ENCODE measurements around the gene TMPRSS3. TPM values are rescaled to one million over a fixed set of nuclear protein-coding genes. Genes with fewer than 3 reads are reported as not detected.

Gene TMPRSS3
- total RNA-seq, 4 donors from 2014 or later: 0.34 to 1.6 (median 1.0) TPM; not detected in 1

DNA sequence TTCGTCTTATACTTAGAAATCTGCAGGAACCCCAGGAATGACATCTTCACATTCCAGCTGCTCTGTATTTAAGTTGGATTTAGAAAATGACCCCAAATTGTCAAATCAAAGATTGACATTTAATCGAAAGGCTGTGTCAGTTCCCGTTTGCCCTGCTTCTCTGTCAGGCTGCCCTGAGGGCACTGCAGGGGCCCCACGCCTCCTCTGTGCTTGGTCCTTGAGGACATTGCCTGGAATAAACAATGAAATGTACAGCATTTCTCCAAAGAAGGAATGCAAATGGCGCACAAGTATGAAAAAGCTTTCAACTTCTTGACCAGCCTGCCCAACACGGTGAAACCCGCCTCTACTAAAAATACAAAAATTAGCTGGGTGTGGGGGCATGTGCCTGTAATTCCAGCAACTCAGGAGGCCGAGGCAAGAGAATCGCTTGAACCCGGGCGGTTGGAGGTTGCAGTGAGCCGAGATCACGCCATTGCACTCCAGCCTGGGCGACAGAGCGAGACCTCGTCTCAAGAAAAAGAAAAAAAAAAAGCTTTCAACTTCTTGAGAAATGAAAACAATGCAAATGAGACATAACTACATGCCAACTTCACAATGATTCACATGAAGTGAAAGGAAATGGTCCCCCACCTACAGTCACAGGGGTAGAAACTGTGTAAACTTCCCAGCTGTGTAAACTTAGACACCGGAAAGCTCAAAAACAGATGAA is 3.0 kb downstream of the TMPRSS3 start:
- Histone ChIP-seq H3K4me1 (no peaks in the 10 kb centered on the region), H3K27me3 (no peaks in the 10 kb centered on the region), H3K9me3 (no peaks in the 10 kb centered on the region), H3K4me3 (no peak overlapping the region), H3K36me3 (no peaks in the 10 kb centered on the region), H3K27ac (no peak overlapping the region)
- DNase-seq (ENCODE audit: low spot score in 2 of 2): no peak
- WGBS: 82% methylated on average over 17 of the region's 17 CpGs
- TF ChIP-seq POLR2A (IDR thresholded peaks at IDR 0.05): no peak
- no peak for TF ChIP-seq EP300 (IDR thresholded peaks at IDR 0.05)
- no peak for TF ChIP-seq POLR2AphosphoS5 (IDR thresholded peaks at IDR 0.05)
- TF ChIP-seq, protein P1, sequence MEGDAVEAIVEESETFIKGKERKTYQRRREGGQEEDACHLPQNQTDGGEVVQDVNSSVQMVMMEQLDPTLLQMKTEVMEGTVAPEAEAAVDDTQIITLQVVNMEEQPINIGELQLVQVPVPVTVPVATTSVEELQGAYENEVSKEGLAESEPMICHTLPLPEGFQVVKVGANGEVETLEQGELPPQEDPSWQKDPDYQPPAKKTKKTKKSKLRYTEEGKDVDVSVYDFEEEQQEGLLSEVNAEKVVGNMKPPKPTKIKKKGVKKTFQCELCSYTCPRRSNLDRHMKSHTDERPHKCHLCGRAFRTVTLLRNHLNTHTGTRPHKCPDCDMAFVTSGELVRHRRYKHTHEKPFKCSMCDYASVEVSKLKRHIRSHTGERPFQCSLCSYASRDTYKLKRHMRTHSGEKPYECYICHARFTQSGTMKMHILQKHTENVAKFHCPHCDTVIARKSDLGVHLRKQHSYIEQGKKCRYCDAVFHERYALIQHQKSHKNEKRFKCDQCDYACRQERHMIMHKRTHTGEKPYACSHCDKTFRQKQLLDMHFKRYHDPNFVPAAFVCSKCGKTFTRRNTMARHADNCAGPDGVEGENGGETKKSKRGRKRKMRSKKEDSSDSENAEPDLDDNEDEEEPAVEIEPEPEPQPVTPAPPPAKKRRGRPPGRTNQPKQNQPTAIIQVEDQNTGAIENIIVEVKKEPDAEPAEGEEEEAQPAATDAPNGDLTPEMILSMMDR (IDR thresholded peaks at IDR 0.05): no peak

DNA sequence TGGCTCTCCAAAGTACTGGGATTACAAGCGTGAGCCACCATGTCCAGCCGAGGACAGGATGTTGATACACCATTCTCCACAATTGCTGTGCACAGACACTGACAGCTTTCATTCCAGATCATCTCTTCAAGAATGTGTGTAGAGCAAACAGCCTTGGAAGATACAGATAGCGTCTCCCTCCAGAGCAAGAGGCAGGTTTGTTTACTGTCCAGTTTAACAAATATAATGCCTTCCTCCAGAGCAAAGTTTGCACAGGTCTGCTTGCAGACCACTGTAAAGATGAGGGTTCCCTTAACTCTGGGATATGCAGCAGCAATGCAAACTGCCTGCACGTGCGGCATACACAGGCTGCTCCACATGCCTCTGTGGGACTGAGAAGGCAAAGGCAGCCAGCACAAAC is 4.6 kb downstream of the TMPRSS3 start:
- no peaks in the 10 kb centered on the region for H3K9me3 ChIP-seq
- no peaks in the 10 kb centered on the region for H3K4me1 ChIP-seq
- H3K27ac ChIP-seq: no peak overlapping the region
- TF ChIP-seq, protein P1 (IDR thresholded peaks at IDR 0.05): no peak
- TF ChIP-seq POLR2A (IDR thresholded peaks at IDR 0.05) (no peak), EP300 (IDR thresholded peaks at IDR 0.05) (no peak), POLR2AphosphoS5 (IDR thresholded peaks at IDR 0.05) (no peak)
- H3K27me3 ChIP-seq: no peaks in the 10 kb centered on the region
- no peak for DNase-seq (ENCODE audit: low spot score in 2 of 2)
- no peak overlapping the region for H3K4me3 ChIP-seq
- 88% methylated on average over 3 of the region's 5 CpGs for WGBS
- no peaks in the 10 kb centered on the region for H3K36me3 ChIP-seq

DNA sequence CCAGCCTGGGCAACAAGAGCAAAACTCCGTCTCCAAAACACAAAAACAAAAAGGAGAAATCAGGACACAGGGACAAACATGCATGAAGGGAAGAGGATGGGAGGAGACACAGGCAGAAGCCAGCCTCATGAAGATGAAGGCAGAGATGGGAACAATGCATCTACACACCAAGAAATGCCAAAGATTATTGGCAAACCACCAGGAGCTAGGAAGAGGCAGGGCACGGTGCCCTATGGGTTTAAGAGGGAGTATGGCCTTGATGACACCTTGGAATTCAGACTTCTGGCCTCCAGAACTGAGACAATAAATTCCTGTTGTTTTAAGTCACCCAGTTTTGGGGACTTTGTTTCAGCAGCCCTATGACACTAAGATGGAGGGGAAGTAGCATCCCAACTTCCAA is 5.2 kb downstream of the TMPRSS3 start:
- Histone ChIP-seq H3K27ac (no peak overlapping the region), H3K4me1 (no peaks in the 10 kb centered on the region), H3K4me3 (no peak overlapping the region), H3K36me3 (no peaks in the 10 kb centered on the region), H3K27me3 (no peaks in the 10 kb centered on the region), H3K9me3 (no peaks in the 10 kb centered on the region)
- DNase-seq (ENCODE audit: low spot score in 2 of 2): no peak
- 57% methylated on average over 2 of the region's 2 CpGs for WGBS
- TF ChIP-seq, protein P1 (IDR thresholded peaks at IDR 0.05): no peak
- no peak for TF ChIP-seq POLR2A (IDR thresholded peaks at IDR 0.05)
- no peak for TF ChIP-seq POLR2AphosphoS5 (IDR thresholded peaks at IDR 0.05)
- TF ChIP-seq EP300 (IDR thresholded peaks at IDR 0.05): no peak

DNA sequence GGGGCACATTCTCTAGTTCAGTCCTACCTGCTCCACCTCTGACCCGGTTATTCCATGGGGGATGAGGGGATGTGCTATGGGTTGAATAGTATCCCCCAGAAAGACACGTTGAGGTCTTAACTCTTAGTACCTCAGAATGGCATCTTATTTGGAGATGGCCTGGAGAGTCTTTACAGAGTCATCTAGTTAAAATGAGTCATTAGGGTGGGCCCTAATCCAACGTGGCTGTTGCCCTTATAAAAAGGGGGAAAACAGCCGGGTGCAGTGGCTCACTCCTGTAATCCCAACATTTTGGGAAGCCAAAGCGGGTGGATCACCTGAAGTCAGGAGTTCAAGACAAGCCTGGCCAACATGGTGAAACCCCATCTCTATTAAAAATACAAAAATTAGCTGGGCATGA is 5.7 kb downstream of the TMPRSS3 start:
- Histone ChIP-seq H3K27ac (no peak overlapping the region), H3K36me3 (no peaks in the 10 kb centered on the region), H3K9me3 (no peaks in the 10 kb centered on the region), H3K4me3 (no peak overlapping the region), H3K27me3 (no peaks in the 10 kb centered on the region), H3K4me1 (no peaks in the 10 kb centered on the region)
- WGBS: 75% methylated on average over 5 of the region's 5 CpGs
- DNase-seq (ENCODE audit: low spot score in 2 of 2): no peak
- TF ChIP-seq EP300 (IDR thresholded peaks at IDR 0.05) (no peak), POLR2AphosphoS5 (IDR thresholded peaks at IDR 0.05) (no peak), POLR2A (IDR thresholded peaks at IDR 0.05) (no peak)
- TF ChIP-seq, protein P1 (IDR thresholded peaks at IDR 0.05): no peak

DNA sequence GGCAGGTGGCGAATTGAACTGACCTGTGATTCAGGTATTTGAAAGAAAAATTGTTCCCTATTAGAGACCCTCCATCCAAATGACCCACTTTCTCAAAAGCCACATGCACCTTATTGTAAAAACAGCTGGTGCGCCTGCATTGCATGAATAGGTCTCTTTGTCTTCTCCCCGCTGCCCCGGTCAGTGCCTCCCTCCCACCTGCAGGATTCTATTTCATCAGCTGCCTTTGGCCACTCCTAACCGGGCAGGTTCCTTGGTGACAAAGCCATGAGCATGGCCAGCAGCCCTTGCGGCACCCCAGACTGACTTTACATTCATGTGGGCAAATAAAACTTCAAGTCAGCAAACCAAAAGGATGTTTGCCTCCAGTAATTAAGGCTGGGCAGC is 6.4 kb downstream of the TMPRSS3 start:
- no peak overlapping the region for H3K27ac ChIP-seq
- H3K27me3 ChIP-seq: no peaks in the 10 kb centered on the region
- DNase-seq (ENCODE audit: low spot score in 2 of 2): no peak
- H3K36me3 ChIP-seq: no peaks in the 10 kb centered on the region
- no peaks in the 10 kb centered on the region for H3K9me3 ChIP-seq
- no peak overlapping the region for H3K4me3 ChIP-seq
- H3K4me1 ChIP-seq: no peaks in the 10 kb centered on the region
- WGBS: 69% methylated on average over 6 of the region's 6 CpGs
- TF ChIP-seq POLR2AphosphoS5 (IDR thresholded peaks at IDR 0.05): no peak
- no peak for TF ChIP-seq POLR2A (IDR thresholded peaks at IDR 0.05)
- TF ChIP-seq EP300 (IDR thresholded peaks at IDR 0.05): no peak
- TF ChIP-seq, protein P1 (IDR thresholded peaks at IDR 0.05): no peak
